Frontal cortex (tissue), 4 donors: ENCODE data around the gene GNG7. TPM values are rescaled to one million over a fixed set of nuclear protein-coding genes. Genes with fewer than 3 reads are reported as not detected.

ENCODE experiments used
- DNase-seq, 2 donors: peaks; one replicate each; pipeline ENCODE4 v3.0.0; 2012; ENCODE audit warnings: low spot score in 2 of 2
- FAIRE-seq: peaks from 2 replicates; lab custom pipeline; 2012; peaks lifted over from hg19 to GRCh38; lab: Jason Lieb, UNC
- total RNA-seq: library from RNA; depleted of rRNA; stranded (reverse); fragments of >200 nt; gene quantifications from one replicate; pipeline ENCODE4 v1.2.3, GENCODE V29; 2014
- donor health status: control.
- donor health status: control.
- donor health status: control.

Gene GNG7
- total RNA-seq, 1 donor from 2014 or later, result 7.7 TPM

GRCh38 chr19:2727640-2727944 is 25.1 kb upstream of the GNG7 start:
- no peak for DNase-seq
- no peak for FAIRE-seq

DNA sequence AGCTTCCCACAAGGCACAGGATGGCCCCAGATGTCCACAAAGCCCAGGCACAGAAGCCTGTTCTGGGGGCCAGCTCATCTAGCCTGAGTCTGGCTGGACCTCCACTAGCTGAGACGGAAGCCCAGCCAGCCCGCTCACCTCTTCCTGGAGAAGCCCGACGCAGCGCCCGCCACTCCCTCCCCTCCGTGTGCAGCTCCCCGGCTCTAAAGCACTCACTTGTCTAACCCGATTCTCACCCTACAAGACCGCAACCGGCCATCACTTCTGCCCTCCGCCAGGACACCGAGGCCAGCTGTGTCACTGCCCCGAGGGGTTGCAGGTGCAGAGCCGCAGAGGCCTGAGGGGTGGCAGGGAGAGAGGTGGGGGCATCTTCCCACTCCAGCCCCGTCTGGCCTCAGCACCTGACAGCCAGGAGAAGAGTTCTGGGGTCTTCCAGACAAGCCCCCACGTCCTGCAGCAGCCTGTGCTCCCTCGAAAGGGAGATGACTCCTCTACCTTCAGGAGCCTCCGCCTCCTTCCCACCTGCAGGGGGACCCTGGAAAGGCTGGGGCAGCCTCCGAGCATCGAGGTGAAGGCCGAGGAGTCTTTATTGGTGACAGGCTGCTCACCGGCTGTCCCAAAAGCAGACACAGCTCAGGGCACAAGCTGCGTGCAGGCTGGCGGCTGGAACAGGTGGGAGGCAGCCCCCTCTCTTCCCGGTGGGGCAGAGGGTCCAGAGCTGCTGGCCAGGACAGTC is 24.6 kb upstream of the GNG7 start:
- no peak for DNase-seq
- no peak for FAIRE-seq

GRCh38 chr19:2726160-2726855 is 23.8 kb upstream of the GNG7 start:
- FAIRE-seq, result no peak
- no peak for DNase-seq

GRCh38 chr19:2724148-2724557 is 21.7 kb upstream of the GNG7 start:
- no peak for FAIRE-seq

DNA sequence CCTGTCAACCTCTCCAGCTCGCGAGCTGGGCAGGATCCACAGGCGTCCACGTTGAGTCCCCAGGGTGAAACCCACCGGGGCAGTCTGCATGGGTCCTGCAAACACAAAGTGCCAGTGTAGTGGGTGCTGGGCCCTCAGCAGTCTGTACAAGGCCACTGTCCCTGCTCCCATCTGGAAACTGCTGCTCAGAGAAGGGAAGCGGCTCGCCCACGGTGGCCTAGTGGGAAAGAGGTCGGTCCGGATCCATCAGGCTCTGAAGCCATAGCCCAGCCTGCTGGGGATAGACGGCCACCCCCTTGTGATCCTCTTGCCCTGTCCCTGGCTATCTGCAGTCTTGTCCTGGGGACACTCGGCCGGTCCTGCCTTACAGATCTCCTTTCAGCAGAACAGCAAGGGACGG is 21.3 kb upstream of the GNG7 start:
- no peak for DNase-seq
- no peak for FAIRE-seq

More at GRCh38 chr19:2724148-2724557, 21.7 kb upstream of the GNG7 start:
- no peak for DNase-seq

DNA sequence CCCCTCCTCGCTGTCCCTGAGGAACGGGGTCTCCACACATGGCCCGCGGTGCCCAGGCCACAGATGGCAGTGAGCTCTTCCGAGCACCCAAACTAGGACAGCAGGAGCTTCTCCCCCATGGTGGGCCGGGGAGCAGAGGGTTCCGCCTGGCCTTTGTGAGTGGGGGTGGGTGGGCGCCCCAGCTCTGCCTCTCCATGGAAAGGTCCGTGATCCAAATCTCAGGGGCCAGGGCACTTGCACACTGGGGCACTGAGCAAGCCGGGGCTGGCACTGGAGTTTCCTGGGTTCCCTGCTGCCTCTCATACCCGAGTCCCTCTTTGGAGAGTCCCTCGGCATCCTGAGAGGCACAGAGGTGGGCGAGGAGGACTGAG is 20.8 kb upstream of the GNG7 start:
- DNase-seq, result no peak
- no peak for FAIRE-seq

DNA sequence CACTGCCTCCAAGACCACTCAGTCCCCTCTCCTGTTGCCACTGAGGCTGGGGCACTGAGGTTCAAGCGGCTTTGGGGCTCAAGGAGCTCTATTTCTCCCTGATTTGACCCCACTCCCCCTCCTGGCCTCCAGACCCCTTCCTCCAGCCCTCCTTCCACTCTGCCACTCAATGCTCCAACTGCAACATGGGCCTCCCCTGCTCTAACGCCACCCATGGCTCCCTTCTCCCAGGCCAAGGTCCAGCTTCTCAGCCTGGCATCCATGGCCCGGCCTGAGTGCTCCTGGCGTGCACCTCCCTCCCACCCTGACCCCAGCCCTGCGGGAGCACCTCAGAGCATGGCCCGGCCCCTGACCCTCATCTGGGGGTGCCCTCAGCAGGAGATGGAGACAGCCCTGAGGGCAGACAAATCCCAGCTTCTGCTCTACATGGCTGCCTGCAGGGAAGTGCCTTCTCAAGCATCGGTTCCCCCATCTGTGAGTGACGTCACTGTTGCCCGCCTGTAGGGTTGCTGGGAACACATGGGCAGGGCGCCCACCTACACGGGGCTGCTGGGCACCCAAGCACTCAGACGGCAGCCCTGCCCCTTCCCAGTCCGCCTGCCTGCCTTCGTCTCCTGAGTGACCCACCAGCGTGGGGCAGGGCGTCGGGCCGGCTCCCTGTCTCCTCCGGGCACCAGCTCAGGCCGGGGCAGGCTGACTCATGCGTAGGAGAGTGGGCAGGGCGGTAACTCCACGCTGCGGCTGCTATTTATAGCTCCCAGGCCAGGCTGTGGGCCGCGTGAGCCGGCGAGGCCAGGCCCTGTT is 20.2 kb upstream of the GNG7 start:
- no peak for FAIRE-seq
- peak in 1 of 2 donors; percentile 80 for DNase-seq

GRCh38 chr19:2721570-2722540 is 19.4 kb upstream of the GNG7 start:
- no peak for DNase-seq
- FAIRE-seq, result no peak

- DNase-seq (peak; percentile 65 to 67), FAIRE-seq (no peak)
These were observed 18.5 kb upstream of the GNG7 start, which contains the start of gene DIRAS1 for GRCh38 chr19:2720777-2721569. DIRAS1 (minus strand) TSS chr19:2721372; CDS start chr19:2717806, 3,566 bp downstream.

DNA sequence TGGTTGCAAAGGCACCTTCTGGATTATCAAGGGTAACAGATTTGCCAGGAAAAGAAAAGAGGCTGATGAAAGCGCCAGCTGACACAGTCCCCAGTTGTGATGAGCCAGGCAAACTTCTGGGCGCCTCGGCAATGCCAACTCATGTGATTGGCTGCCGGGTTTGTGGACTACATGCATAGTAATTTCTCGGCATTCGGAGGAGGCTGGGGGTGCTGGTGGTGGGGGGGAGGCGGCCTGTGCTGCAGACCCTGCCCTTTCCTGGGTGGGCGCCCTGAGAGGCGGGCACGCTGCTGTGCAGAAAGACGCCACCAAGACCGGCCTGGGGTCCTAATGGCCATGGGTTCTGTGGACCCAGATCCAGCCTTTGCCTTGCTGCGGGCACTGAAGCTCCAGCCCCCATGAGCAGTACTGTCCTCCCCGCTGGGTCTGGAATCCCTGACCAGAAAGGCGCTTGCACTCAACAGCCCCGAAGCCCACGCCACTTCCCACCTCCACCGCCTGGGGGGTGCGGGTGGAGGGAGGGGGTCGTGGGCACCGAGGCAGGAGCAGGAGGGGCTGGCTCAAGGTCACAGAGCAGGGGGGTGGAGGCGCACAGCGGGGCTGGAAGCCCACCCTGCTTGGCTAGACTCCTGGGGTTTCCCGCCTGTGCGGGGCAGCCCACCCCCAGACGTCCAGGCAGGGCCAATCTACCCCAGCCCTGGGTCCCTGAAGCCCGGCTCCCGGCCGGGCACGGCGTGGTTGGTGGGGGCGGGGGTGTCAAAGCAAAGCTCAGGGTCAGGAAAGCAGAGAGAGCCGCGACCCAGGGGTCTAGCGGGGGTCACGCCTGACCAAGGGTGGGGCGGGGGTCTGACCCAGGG is 17.7 kb upstream of the GNG7 start:
- DNase-seq, result peak in 1 of 2 donors; percentile 71
- no peak for FAIRE-seq

DNA sequence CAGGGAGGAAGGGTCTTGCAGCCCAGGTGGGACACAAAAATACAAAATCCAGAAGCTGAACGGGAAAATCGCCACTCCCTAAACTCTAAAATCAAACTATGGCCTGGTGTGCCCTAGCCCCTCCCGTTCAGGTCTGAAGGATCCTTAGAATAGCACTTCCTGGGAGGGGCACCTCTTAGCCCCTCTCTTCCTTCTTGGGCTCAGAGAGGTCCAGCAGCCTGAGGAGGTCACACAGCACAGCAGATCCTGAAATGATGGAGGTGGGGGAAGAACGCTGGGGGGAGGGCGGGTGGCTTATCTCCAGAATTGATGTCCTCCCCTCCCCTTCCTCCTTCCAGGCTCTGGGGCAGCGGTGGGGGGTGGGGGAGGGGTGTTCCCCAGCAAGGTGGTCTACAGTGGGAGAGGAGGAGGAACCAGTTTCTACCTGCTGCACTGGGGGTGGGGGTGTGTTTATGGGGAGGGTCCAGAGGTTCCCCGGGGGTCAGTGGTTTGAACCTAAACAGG is 16.8 kb upstream of the GNG7 start:
- DNase-seq (no peak), FAIRE-seq (no peak)

- FAIRE-seq (no peak), DNase-seq (no peak)
These were observed 15.4 kb upstream of the GNG7 start for GRCh38 chr19:2717638-2718541.

- FAIRE-seq (no peak), DNase-seq (no peak)
These were observed 14.5 kb upstream of the GNG7 start for GRCh38 chr19:2716722-2717637.

GRCh38 chr19:2716275-2716650 is 13.8 kb upstream of the GNG7 start:
- no peak for FAIRE-seq
- no peak for DNase-seq

- FAIRE-seq, result no peak
- no peak for DNase-seq
These were observed 13.2 kb upstream of the GNG7 start for GRCh38 chr19:2715470-2716274.
